ENCODE results near the gene KMT2E.

- TF ChIP-seq POLR2AphosphoS5 (IDR thresholded peaks at IDR 0.05; ENCODE audit: borderline replicate concordance, low read depth, low read length) (no peak), EZH2 (IDR thresholded peaks at IDR 0.05) (no peak)
These were observed 87.9 kb downstream of the KMT2E start for GRCh38 chr7:105101864-105102263.

Data from SK-N-MC (cell line).